NAMALWA (cell line): ENCODE measurements around the gene PARK7.

ENCODE experiments used
- DNase-seq: peaks from one replicate; pipeline ENCODE4 v3.0.0-alpha.2; 2015; ENCODE audit warnings: low spot score

PARK7 gene

GRCh38 chr1:7985851-7986612 lies 24.5 kb downstream of the PARK7 start:
- no peak for DNase-seq

- no peak for DNase-seq
These were observed 26.0 kb downstream of the PARK7 start for GRCh38 chr1:7987528-7987927.

- DNase-seq: no peak
These were observed 27.1 kb downstream of the PARK7 start for GRCh38 chr1:7988576-7988975.

- DNase-seq: no peak
These were observed 28.4 kb downstream of the PARK7 start for GRCh38 chr1:7989762-7990428.

GRCh38 chr1:7991504-7992440 lies 30.3 kb downstream of the PARK7 start:
- no peak for DNase-seq

GRCh38 chr1:7992885-7993284 lies 31.4 kb downstream of the PARK7 start:
- DNase-seq: no peak

- DNase-seq: no peak
These were observed 32.3 kb downstream of the PARK7 start for GRCh38 chr1:7993593-7994479.

GRCh38 chr1:7994827-7995226 lies 33.3 kb downstream of the PARK7 start:
- no peak for DNase-seq

GRCh38 chr1:7995437-7995836 lies 33.9 kb downstream of the PARK7 start:
- no peak for DNase-seq

- no peak for DNase-seq
These were observed 40.9 kb downstream of the PARK7 start for GRCh38 chr1:8002329-8002910.

GRCh38 chr1:8002921-8003320 lies 41.4 kb downstream of the PARK7 start:
- no peak for DNase-seq

- DNase-seq: no peak
These were observed 42.1 kb downstream of the PARK7 start for GRCh38 chr1:8003438-8004112.

GRCh38 chr1:8004113-8004802 lies 42.7 kb downstream of the PARK7 start:
- no peak for DNase-seq

- DNase-seq: no peak
These were observed 43.5 kb downstream of the PARK7 start for GRCh38 chr1:8004803-8005573.

- DNase-seq: no peak
These were observed 44.8 kb downstream of the PARK7 start for GRCh38 chr1:8006037-8006963.

GRCh38 chr1:8009043-8010002 lies 47.8 kb downstream of the PARK7 start:
- DNase-seq: no peak
